HG03139 (cell line): ENCODE measurements around the gene ZNF497.
A peak's percentile ranks its signal among the peaks of the same experiment; 100 is the strongest.

ENCODE experiments used
- ATAC-seq: cut with Tn5 transposase; IDR thresholded peaks from one replicate; pipeline ENCODE4 v1.9.1; 2021; ENCODE audit not compliant: unreplicated experiment

ZNF497 gene

DNA sequence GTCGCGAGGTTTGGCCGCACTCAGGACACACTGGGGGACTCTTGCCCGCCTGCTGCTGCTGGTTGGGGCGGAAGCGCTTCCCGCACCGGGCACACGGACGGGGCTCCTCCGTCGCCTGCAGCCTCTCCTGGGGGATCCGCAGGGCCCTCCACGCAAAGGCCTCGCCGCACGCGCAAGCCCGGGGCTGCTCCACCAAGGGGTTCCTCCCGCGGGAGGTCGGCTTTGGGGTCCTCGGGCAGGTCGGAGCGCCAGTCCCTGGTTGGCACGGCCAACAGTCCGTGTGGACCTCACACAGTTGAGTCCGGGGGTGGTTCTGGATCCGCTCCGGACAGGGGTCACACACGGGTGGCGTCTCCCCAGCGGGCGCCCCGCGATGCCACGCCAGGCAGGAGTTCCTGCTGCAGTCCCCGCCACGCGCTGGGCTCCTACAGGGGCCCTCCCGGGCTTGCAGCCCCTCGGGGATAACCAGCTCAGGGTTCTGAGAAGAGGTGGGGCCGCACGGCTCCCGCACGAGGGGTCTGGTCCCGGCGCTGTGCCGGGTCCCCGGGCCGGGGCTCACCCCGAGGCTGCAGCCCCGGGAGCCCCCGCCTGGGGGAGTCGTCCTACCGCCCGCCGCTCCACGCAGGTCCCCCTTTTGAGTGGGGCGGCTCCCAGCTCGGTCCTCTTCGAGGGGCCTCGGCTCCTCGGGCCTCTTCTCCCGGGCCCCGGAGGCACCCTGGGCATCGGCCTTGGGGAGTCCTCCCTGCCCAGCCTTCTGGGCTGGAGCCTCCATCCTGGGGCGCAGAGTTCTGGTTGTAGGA lies 6.2 kb upstream of the ZNF497 start:
- no peak for ATAC-seq

DNA sequence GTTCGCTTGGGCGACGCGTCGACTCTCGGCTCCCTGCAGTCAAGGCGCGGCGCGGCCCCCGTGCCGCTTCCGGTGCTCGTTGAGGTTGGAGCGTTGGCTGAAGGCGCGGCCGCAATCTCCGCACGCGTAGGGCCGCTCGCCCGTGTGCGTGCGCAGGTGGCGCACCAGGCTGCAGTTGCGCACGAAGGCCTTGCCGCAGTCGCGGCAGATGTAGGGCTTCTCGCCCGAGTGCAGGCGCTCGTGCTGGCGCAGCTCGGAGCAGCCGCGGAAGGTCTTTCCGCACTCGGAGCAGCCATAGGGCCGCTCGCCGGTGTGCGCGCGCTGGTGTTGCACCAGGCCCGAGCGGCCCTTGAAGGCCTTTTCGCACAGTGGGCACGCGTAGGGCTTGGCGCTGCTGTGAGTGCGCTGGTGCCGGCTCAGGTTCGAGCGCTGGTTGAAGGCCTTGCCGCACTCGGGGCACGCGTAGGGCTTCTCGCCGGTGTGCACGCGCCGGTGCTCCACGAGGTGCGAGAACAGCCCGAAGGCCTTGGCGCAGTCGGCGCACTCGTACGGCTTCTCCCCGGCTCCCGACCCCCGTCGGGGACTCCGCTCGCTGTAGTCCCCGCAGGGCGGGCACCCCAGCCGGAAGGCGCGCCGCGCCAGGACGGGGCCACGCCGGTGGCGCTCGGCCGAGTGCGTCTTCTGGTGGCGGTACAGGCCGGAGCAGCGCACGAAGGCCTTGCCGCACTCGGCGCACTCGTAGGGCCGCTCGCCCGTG lies 5.3 kb upstream of the ZNF497 start:
- no peak for ATAC-seq

DNA sequence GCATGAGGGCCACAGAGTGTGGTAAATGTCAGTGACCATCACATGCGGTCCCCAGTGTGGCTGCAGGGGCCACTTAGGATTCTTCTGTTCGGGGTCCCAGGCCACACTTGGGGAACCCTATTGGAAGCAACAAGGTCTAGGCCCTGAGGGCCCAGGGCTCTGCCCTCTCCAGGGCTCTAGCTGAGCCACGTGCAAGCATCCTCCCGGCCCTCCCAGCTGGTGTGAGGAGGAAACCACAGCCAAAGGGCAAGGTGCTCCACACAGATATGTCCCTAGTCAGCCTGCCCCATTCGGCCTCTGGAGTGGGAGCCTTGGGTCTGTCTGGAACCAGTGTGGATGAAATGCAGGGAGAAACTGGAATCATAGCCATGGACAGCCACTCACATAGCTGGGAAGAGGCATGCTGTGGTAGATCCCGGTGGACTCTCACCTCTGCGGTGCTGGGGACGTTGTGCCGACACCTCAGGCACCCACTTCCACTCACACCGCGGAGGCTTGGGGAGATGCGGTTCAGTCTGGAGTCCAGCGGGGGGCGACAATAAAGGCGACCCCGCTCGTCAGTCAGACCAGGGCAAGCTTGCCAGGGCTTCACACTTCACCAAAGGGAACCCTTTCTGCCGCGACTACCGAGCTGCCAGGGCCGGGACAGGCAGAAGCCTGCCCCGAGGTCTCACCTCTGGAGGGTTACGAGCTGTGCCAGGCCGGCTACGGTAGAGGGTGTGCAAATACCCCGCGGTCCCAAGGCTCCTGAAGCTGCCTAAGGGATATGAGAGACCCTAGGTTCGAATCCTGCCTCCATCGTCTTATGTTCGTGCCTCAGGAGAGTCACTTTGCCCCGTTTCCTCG lies 4.3 kb upstream of the ZNF497 start:
- no peak for ATAC-seq

DNA sequence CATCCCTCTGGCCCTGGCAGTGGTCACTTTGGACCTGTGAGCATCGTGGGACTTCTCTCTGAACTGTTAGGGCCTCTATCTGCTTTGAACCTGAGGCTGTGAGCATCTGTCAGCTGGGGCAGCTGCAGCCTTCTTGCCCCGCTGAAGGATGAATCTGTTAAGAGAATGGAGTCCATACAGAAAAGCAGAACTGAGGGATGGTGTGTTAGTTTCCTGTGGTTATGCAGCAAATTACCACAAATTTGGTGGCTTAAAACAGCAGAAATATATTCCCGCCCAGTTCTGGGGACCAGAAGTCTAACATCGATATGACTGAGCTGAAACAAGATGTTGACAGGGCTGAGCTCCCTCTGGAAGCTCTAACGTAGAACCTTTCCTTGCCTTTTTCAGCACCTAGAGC lies 1.6 kb upstream of the ZNF497 start:
- no peak for ATAC-seq

DNA sequence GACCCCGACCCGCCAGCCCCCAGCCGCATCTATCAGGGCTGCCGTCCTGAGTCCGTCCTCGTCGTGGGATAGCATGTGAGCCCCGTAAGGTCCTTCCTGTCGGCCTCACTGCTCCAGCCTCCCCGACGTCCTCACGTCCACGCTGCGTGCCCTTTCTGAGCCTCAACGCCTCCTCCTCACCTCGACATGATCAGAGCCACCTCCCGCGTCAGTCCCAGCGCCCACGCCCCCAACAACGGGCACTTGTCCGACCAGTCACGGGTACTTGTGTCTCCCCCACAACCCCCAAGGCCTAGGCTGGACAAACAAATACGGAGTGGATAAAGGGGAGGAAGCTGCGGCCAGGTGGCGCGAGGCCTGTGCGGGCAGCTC lies 665 bp downstream of the ZNF497 start:
- peak; percentile 12 for ATAC-seq

DNA sequence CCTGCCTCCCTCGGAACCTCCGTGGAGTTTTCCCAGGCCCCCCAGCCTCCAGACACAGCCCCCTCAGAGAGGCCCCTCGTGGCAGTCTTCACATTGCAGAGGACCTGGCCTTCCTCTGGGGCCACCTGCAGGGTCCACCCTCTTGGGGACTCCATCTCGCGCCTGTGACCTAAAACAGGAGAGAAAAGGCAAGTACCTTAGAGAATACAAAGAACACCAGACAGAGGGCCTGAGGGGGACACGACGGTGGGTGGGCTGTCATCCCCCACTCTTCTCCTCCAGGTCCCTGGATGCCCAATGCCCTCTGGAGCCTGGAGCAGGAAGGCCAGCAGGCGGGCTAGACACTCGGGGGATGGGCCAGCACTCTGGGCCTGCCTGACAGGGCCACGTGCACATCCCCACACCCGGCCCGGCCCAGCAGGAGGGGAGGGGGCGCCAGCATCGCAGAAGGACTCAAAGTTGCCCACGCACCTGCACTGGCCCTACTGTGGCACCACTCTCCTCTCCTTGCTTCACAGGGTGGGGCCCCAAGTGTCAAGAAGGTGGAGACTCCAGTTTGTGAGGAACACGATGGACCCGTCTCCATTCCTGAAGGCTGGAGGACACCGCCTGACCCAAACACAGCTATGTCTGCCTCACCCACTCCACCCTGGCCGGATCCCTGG lies 4.9 kb downstream of the ZNF497 start:
- ATAC-seq, result no peak

DNA sequence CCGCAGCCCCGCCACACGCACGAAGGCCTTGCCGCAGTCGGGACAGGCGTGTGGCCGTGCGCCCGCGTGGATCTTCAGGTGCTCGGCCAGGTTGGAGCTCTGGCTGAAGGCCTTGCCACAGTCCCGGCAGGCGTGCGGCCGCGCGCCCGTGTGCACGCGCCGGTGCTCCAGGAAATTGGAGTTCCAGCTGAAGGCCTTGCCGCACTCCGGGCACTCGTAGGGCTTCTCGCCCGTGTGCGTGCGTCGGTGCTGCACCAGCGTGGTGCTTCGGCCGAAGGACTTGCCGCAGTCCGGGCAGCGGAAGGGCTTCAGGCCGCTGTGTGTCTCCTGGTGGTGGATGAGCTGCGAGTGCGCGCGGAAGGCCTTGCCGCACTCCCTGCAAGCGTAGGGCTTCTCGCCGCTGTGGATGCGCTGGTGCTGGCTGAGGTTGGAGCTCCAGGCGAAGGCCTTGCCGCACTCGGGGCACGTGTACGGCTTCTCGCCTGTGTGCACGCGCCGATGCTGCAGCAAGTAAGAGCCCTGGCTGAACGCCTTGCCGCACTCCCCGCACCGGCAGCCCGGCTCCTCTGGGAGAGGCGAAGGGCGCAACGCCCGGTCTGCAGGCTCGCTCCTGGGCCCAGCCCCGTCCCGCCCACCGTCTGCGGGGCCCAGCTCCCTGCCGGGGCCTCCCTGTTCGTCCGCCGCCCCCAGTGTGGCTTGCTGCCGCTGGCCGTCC lies 5.6 kb downstream of the ZNF497 start:
- no peak for ATAC-seq

DNA sequence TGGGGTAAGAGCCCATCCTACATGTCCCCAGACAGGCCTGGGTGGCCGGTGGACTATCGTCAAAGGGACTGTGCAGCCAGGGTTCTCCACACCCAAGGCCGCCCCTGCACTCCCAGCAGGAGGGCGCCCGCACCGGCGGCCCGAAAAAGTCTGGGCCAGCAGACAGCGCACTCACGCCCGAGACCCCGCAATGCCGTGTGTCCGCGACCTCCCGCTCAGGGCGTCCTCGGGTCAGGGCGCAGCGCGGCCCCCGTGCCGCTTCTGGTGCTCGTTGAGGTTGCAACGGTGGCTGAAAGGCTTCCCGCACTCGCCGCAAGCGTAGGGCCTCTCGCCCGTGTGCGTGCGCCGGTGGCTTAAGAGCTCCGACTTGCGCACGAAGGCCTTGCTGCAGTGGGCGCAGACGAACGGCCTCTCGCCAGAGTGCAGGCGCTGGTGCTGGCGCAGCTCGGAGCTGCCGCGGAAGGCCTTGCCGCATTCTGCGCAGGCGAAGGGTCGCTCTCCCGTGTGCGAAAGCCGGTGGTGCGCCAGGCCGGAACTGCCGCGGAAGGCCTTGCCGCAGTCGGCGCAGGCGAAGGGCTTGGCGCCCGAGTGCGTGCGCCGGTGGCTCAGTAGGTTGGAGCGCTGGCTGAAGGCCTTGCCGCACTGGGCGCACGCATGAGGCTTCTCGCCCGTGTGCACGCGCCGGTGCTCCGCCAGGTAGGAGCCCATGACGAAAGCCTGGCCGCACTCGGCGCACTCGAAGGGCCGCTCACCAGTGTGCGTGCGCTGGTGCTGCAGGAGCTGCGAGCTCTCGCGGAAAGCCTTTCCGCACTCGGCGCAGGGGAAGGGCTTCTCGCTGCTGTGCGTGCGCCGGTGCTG lies 6.4 kb downstream of the ZNF497 start:
- ATAC-seq, result no peak

DNA sequence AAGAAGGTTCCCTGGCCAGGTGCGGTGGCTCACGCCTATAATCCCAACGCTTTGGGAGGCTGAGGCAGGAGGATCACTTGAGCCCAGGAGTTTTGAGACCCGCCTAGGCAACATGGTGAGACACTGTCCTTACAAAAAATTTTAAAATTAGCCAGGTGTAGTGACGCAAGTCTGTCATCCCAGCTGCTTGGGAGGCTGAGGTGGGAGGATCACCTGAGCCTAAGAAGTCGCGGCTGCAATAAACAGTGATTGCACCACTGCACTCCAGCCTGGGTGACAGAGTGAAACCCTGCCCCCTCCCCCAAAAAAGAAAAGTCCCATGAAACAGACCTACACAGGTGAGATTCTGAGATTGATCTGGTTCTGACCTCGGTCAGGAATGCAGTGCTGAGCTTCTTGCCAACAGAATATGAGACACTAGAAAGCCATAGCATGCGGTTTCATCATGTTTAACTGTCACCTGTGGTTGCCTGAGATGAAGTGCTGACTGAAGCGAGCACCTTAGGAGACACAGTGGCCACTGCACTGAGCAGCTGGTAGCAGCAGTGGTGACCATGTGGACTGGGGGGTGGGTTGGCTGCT lies 7.2 kb downstream of the ZNF497 start:
- ATAC-seq, result no peak

DNA sequence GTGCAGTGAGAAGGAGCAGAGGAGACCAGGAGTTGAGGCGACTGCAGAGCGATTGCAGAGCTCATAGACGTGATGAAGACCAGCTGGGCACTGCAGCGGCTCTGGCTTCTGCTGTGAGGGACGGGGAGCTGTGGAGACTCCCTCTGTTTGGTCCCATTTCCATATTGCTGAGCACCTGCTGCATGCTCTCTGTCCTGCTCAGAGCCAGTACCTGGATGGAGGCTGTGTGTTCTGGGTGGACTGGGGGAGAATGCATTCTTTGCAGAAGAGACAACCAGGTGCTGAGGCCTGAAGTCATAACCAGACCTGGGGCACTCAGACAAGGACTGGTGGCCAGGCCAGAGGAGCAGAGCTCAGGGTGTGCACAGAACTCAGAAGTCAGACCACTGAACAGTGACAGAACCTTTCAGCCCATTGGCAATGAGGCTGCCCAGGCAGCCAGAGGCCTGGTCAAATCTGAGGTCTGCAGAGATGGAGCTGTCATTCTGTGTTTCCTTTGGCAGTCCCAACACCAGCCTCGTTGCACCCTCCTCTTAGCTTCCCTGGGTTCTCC lies 8.0 kb downstream of the ZNF497 start:
- no peak for ATAC-seq

DNA sequence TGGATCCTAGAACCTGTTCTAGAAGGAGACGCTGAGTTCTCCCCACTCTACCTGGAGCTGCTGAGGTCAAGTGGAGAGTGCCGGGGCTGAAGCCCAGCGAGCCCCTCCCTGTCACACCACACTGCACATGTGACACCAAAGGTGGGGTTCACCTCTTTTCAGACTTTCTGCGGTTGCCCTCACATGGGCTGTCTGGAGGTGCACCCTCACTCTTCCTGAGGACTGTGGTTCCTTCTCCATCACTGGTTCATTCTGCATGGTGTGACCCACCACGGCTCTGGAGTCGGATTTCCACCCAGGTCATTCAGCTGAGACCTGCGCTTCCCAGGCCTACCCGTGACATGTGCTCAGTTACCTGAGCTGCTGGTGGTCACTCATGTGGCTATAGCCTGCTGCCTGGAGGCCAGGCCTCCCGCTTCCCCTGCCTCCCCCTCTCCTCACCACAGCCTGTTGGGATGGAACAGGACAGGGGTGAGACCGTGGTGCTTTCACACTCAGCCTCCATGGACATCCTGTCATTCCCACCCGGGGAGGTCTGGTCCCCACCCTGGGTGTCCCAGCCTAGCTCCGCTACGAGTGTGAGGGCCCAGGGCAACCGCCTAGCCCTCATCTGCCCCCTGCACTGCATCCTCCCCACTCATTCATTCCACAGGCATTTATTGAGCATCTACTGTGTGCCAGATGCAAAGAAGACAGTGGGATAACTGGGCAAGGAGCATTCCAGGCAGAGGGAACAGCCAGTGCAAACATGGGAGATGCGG lies 8.7 kb downstream of the ZNF497 start:
- no peak for ATAC-seq

DNA sequence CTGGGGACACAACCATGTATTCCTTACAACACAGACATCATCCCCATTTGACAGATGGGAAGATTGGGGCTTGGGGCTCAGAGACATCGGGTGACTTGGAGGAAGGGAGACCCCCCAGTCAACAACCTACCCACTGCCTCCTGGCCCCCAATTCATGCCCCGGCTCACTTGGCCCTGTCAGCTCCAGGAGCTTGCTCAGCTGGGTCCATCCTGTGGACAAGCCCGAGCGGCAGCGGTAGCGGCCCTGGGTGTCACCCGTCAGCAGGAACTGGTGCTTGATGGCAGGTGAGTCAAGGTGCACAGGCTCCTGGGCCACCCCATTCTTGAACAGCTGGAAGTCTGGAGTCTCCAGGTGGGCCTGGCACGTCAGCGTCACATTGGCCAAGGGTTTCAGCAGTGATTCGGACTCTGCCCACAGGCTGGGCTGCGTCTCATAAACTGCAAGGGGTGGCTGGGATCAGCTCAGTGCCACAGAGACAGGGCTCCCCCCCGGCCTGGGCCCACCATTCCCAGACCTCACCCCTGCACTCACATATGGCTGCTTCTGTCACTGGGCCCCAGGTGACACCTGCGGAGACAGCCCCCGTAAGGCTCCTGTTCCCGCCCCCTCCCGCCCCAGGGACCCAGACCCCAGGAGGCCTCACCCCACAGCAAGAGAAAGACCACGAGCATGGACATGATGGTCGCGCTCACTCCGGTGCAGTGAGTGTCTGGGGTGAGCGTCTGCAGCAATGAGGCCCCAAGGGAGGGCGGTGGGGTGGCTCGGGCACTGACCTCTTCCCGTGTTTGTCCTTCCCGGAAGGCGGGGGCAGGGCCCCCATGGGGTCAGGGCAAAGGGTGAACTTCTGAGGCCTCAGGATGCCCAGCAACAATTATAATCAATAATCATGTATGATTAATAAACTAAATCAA lies 9.5 kb downstream of the ZNF497 start, which contains the start of gene A1BG:
Gene A1BG, minus strand, starts transcription at position 733 of the 912 bp plus-strand sequence. Its CDS starts 55 bp downstream, at position 678.
- ATAC-seq, result no peak

DNA sequence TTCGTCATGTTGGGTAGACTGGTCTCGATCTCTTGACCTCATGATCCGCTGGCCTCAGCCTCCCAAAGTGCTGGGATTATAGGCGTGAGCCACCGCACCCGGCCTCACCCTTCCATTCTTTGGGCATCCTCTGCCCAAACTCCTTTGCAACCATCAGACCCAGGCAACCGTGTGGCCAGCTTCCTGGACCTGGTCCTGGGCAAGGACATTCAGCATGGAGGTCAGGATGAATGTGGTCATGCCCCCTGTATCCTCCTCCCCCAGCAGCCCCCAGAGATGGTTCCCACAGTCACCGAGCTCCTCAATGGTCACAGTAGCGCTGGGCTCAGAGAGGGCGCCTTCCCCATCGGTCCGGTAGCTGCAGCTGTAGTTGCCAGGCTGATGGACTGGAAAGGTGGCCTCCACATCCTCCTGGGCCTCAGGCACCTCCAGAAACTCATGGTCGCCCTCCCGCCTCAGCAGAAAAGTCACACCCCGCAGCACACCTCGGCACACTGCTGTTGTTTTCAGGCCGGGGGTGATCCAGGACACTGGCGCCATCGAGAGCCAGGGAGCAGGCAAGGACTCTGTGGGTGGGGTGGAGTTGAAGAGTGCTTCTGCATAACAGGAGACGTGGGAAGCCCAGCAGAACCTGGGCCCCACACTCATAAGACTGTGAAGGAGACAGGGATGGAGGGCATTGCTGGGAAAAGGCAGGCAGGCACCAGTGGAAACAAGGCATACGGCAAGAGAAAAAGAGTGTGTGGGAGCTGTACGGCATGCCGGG lies 10.4 kb downstream of the ZNF497 start:
- no peak for ATAC-seq

DNA sequence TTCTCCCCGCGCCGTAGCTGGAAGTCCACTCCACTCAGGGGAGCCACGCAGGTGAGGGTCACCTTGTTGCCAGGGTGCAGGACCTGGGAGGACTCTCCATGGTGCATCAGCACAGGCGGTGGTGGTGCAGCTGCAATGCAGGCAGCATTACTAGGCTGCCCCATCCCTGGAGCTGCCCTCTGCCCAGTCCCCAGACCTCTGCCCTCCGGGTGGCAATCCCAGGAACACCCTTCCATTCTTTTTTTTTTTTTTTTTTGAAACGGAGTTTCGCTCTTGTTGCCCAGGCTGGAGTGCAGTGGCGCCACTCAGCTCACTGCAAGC lies 11.0 kb downstream of the ZNF497 start:
- ATAC-seq, result no peak

DNA sequence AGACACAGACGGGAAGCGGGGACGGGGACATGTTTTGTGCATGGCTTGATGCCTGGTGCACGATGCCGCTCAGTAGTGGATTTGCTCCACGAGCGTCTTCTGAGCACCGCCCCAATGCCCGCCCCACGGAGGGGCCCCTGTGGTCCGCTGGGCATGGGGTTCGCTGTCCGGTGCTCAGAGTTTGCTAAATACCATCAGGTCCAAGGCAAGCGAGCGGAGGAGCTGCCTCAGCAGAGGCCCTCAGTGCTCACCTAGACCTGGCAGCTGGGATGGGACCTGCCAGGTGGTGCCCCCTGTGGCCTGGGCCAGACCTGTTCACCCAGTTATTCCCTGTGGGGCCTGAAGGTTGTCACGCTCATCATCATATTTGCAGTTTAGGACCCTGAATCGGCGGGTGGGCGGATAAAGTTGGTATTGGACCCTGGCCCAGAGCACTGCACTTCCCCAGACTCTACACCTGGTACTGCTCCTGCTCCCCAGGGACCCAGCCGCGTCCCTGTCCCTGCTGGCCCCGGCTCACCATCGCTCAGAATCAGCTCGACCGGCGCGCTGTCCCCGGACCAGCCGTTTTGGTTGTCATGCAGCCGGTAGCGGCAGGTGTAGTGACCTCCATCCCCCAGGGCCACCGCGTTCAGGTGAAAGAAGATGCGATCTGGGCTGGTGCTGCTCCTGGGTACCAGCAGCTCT lies 11.5 kb downstream of the ZNF497 start:
- no peak for ATAC-seq
